ENCODE measurements around the gene ZC3H14. TPM values are rescaled to one million over a fixed set of nuclear protein-coding genes. Genes with fewer than 3 reads are reported as not detected.

Gene ZC3H14
- total RNA-seq, 1 donor from 2014 or later, result 116 TPM

- no peak overlapping the region for H3K4me3 Mint-ChIP-seq (ENCODE audit: low read depth)
- peaks cover 14% of the 10 kb centered on the region for H3K9me3 Mint-ChIP-seq (ENCODE audit: low read depth)
- no peak for TF ChIP-seq CTCF (IDR thresholded peaks at IDR 0.05; ENCODE audit: unreplicated experiment)
- peaks cover 8% of the 10 kb centered on the region for H3K36me3 Mint-ChIP-seq (ENCODE audit: insufficient read depth)
- H3K4me1 Mint-ChIP-seq (ENCODE audit: low read depth), result peaks cover 4% of the 10 kb centered on the region
- DNase-seq (ENCODE audit: low spot score, unreplicated experiment), result no peak
- no peak overlapping the region for H3K27ac Mint-ChIP-seq
- no peaks in the 10 kb centered on the region for H3K27me3 Mint-ChIP-seq
Observed at GRCh38 chr14:88669346-88669745, 106.5 kb downstream of the ZC3H14 start.

Other genes starting within 250 kb of the ZC3H14 start
- gene KCNK10, start 239.8 kb upstream of the ZC3H14 start, total RNA-seq, result 0.24 and 0.80 TPM in 2 replicates
- 32.5 and 32.7 TPM in 2 replicates for gene SPATA7, start 177.4 kb upstream of the ZC3H14 start, total RNA-seq
- 40.0 and 42.1 TPM in 2 replicates for gene PTPN21, start 8.0 kb upstream of the ZC3H14 start, total RNA-seq
- 6.0 and 6.1 TPM in 2 replicates for gene EML5, start 229.9 kb downstream of the ZC3H14 start, total RNA-seq

All from progenitor cell of endocrine pancreas (in vitro differentiated cells).